ENCODE measurements around the gene CST9.
"Not testable (repeated sequence)": the region's sequence is repeated elsewhere in the genome, so short reads cannot be mapped to it uniquely, and the experiment has no call there.

CST9 gene

GRCh38 chr20:23587631-23588030 lies 18.1 kb downstream of the CST9 start:
- no peak for DNase-seq (ENCODE audit: low spot score)

DNA sequence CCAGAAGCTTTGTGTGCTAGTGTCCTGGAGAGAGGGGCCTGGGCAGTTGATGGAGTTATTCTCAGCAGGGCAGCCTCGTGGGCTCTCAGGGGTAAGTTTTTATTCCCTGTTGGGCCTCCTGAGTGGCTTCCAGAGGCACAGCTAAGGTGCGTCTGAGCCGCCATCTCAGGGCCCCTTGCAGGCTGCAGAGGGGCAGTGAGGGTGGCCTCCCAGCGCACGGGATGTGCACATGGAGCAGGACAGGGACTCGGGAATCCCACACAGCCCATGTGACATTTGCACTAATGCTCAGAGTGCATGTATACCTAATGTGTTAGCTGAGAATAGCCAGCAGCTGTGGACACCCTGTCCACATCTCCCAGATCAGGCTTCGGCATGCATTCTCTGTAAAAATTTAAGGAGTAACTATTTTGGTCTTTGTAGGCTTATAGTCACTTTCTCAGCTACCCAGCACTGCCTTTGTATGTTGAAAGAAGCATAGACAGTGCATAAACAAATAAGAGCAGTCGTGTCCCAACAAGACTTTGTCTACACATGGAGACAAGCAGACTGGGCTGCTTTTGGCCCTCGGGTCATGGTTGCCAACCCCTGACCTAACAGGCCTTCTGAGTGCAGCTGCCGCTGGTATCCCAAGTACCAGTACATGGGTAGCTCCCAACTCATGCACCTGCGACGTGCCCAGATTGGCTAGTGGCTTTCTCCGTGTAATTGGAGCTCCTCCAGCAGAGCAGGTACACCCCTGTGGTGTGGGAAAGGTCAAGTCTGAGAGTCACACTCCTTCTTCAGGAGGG lies 18.8 kb downstream of the CST9 start:
- no peak for DNase-seq (ENCODE audit: low spot score)

DNA sequence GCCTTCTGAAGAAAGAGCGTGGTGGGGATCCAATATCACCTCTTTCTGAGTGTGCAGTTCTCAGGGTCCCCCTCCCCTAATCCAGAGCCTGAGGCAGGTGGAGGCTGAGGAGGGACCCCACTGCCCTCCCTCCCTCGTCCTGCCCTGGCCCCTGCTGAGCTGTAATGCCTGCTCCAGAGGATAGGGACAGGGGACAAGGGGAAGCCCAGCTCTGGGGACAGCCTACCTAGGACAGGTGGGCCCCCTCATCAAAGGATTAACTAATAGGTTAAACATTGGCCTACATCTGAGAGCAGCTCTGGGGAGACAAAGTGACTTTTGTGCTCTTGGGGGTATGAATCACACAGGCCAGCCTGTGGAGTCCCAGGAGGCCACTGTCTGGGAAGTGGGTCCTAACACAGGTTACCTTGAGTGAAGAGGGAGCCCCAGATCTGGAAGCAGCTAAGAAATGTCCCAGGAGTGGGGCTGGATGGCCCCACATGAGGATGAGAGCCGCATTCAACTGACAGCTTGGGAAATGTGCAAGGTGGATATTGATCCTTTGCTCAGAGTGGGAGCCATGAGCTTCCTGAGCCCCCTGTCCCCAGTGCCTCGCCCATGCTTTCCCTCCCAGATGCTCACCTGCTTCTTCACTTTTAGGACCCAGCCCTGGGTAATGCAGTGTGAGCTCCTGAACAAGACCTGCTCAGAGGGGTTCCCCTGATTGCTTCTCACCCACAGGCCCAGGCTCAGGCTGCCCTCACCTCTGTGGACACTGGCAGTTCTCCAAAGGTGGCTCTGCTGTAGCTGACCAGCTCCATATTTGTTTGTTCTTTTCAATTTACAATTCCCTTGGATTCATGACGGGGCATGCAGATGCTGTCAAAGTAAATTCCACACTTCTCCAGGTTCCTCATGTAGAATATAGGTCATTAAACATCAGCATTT lies 19.6 kb downstream of the CST9 start:
- DNase-seq (ENCODE audit: low spot score), result no peak

DNA sequence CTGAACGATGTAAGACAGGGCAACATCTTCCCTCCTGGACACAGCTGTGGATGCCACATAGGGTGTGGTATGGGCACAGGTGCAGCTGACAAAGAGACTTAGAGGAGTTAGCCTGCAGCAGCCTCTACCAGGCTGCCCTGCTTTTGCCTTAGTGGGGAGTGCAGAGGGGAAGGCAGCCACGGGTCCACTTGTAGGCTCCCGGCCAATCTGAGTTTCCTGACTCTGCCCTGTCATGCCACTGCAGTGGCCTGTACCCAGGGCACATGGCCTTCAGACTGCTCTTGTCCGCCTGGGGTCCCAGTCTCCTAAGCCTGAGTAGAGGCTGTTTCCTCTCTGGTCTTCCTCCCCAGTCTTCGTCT lies 20.3 kb downstream of the CST9 start:
- DNase-seq (ENCODE audit: low spot score), result no peak

- DNase-seq (ENCODE audit: low spot score), result no peak
These were observed 21.1 kb downstream of the CST9 start for GRCh38 chr20:23584434-23585199.

DNA sequence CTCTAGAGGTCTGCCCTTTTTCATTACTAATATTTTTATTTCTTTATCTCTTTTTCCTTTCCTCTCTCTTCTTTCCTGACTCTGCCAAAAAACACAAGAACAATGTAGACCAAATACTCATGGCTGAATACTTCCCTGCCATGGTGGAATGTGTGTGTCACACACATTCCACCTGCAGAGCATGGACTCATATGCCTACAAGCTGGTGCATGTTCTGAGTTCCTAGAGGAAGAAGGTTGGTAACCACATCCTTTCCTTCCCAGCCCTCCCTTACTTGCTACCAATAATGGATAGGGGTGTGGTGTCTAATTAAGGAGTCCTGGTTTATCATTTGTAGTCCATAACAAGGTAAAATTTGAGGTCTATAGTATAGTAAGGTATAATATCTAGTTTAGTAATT lies 22.2 kb downstream of the CST9 start:
- DNase-seq (ENCODE audit: low spot score), result no peak

DNA sequence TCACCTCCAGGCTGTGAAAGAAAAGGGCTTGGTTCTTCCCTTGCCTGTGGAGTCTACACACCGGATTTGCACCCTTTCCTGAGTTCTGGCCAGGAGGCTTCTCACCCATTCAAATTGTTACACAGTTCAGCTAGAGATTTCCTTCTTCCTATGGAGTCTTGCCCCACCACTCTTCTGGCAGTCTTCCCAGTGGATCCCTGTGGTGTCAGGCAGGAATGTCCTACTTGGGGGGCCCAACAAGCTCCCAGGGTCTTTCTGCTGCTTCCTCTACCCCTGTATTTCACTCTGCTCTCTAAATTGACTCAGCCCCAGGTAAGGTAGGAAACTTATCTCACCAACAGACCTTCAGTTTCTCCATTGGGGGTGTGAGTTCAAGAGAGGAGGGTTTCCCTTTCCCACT lies 23.4 kb downstream of the CST9 start:
- no peak for DNase-seq (ENCODE audit: low spot score)

- not testable (repeated sequence) for DNase-seq (ENCODE audit: low spot score)
These were observed 23.9 kb downstream of the CST9 start for GRCh38 chr20:23581833-23582232.

DNA sequence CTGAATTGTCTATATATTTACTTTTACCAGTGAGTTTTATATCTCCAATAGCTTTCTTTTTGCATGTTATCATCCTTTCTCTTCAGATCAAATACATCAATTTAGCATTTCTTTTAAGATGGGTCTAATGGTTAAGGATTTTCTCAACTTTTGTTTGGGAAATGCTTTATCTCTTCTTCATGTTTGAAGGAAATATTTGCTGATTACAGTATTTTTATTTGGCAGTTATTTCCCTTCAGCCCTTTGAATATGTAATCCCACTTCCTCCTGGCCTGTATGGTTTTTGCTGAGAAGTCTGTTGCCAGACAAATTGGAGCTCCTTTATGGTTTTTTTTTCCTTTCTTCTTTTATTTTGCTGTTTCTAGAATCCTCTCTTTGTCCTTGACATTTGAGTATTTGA lies 30.7 kb downstream of the CST9 start:
- no peak for DNase-seq (ENCODE audit: low spot score)

GRCh38 chr20:23570178-23570760 lies 35.4 kb downstream of the CST9 start:
- no peak for DNase-seq (ENCODE audit: low spot score)

DNA sequence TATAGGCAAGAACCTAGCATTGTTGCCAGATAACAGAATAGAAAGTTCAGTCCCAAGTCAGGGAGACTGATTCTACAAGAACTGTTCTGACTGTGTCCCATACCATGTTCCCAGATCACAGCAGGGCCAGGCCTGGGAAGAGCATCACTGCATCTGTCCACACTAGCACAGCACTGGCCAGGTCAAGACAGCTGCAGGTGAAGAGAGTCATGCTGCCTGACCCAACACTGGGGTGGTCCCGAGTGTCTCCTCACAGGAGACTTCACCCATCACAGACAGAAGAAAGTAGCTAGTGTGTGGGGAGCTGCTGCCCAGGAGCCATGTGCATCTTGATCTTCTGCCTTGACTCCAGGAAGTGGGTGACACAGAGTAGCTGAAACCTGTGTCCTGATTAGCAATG lies 36.1 kb downstream of the CST9 start:
- DNase-seq (ENCODE audit: low spot score), result no peak

- no peak for DNase-seq (ENCODE audit: low spot score)
These were observed 36.8 kb downstream of the CST9 start for GRCh38 chr20:23568971-23569330.

DNA sequence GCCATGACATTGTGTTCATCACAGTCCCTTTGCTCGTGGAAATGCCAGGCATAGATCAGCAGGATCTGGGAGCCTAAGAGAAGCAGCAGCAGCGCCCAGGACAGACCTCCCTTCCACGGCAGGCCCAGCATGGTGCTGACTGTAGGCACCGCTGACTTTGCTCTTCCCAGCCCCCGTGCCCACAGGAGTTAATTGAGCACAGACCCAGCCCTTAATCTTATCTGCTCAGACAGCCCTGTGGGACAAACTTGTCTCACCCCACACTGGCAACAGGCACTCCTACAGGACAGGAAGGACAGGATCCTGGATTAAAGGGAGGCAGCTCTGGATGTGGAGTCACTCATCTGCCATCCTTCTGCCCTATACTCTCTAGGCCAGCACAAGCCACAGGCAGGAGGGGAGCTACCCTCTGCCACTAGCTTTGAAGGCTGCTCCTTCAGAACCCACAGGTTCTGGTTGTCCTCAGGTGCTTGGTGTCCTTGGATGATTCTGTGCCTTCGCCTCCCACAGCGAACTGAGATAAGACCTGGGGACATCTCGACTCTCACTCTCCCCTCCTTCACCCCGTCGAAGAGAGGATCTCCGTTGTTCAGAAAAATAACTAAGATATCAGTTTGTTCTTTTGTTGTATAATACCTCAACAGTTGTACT lies 37.3 kb downstream of the CST9 start, which contains the start of gene CST9L:
Gene CST9L, minus strand, starts transcription at position 165 of the 651 bp plus-strand sequence. Its CDS starts 34 bp downstream, at position 131.
- DNase-seq (ENCODE audit: low spot score), result no peak

DNA sequence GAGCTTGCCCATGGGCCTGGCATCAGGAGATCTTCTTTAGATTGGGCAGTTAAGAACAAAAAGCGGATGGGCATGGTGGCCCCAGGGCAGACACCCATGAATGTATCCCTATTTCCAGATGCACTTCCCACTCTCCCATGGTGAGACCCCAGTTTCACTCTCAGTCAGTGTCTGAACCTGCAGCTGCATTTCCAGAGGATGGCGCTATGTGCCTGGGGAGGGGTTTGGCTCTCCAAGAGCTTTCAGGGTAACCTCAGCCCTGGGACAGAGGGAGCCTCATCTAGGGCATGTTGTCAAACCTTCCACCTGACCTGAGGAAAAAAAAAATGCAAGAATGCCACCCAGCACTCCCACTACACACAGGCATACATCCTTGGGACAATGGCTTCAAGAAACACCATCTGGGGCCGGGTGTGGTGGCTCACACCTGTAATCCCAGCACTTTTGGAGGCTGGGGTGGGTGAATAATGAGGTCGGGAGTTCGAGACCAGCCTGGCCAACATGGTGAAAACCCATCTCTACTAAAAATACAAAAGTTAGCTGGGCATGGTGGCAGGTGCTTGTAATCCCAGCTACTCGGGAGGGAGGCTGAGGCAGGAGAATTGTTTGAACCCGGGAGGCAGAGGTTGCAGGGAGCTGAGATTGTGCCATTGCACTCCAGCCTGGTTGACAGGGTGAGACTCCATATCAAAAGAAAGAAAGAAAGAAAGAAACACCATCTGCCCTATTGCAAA lies 39.4 kb downstream of the CST9 start:
- DNase-seq (ENCODE audit: low spot score), result no peak

DNA sequence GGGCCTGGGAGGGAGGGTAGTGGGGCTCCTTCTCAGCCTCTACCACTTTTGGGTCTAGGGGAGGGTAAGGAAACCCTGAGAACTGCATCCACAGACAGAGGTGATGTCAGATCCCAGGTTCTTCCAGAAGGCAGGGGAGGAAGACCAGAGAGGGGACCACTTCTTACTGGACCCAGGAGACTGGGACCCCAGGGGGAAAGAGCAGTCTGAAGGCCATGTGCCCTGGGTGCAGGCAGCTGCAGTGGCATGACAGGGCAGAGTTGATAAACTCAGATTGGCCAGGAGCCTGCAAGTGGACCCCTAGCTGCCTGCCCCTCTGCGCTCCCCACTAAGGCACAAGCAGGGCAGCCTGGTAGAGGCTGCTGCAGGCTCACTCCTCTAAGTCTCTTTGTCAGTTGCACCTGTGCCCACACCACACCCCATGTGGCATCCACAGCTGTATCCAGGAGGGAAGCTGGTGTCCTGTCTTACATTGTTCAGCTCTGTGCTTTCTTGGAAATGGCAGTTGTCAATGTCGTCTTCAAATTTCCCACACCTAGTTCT lies 40.1 kb downstream of the CST9 start:
- DNase-seq (ENCODE audit: low spot score), result no peak

- no peak for DNase-seq (ENCODE audit: low spot score)
These were observed 40.8 kb downstream of the CST9 start for GRCh38 chr20:23564927-23565326.

- DNase-seq (ENCODE audit: low spot score), result no peak
These were observed 42.9 kb downstream of the CST9 start for GRCh38 chr20:23562721-23563342.

DNA sequence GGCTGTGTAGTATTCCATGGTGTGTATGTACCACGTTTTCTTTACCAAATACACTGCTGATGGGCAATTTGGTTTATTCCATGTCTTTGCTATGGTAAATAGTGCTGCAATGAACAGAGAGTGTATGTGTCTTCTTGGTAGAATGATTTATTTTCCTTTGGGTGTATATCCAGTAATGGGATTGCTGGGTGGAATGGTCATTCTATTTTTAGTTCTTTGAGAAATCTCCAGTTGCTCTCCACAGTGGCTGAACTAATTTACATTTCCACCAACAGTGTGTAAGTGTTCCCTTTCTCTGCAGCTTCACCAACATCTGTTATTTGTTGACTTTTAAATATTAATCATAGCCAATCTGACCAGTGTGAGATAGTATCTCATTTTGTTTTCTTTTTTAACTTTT lies 51.3 kb downstream of the CST9 start:
- DNase-seq (ENCODE audit: low spot score), result no peak
